Gastroesophageal sphincter (tissue), 3 donors: ENCODE measurements around the gene PLCL1.

Experiments used
- CTCF ChIP-seq, 4 experiments: fragments of 200-600 bp in 2 of 4; fragments of 450-650 bp in 2 of 4; sonication (generic) in 1 of 4; IDR thresholded peaks; one replicate each; pipeline ENCODE4 v1.5.1; 2017 to 2019; ENCODE audit warnings: antibody characterized with exemption in 4 of 4, mild to moderate bottlenecking in 2 of 4, moderate library complexity in 2 of 4
- EP300 ChIP-seq: sonication (generic); formaldehyde crosslinking; IDR thresholded peaks from one replicate; pipeline ENCODE4 v1.6.1; 2017; ENCODE audit warnings: antibody characterized with exemption, mild to moderate bottlenecking
- POLR2A ChIP-seq, 2 donors: fragments of 450-650 bp; IDR thresholded peaks; one replicate each; pipeline ENCODE4 v1.6.1; 2017; ENCODE audit warnings: antibody characterized with exemption in 2 of 2, mild to moderate bottlenecking in 2 of 2, moderate library complexity in 1 of 2
- POLR2AphosphoS5 ChIP-seq: sonication (generic); formaldehyde crosslinking; IDR thresholded peaks from one replicate; pipeline ENCODE4 v1.6.1; 2017; ENCODE audit warnings: antibody characterized with exemption

GRCh38 chr2:198162276-198162675 lies 357.9 kb downstream of the PLCL1 start:
- TF ChIP-seq CTCF (IDR thresholded peaks at IDR 0.05) (no peak), POLR2A (IDR thresholded peaks at IDR 0.05) (no peak), EP300 (no peak), POLR2AphosphoS5 (no peak)
